ENCODE measurements around the gene FAM174B. TPM values are rescaled to one million over a fixed set of nuclear protein-coding genes. Genes with fewer than 3 reads are reported as not detected.

The FAM174B gene
- total RNA-seq, 4 donors from 2014 or later: 15.4 to 75.2 (median 18.3) TPM

- H3K27me3 ChIP-seq: no peaks in the 10 kb centered on the region
- no peaks in the 10 kb centered on the region for H3K9me3 ChIP-seq
- no peak for DNase-seq
- in situ Hi-C loops (cut with MboI; ENCODE audit: low pct_ligation_motif_present in 1 of 4, low pct_unique_long_range_greater_than_20kb in 1 of 4, low sequenced_read_pairs in 3 of 4): no loop called here
- 92 to 95% methylated on average over 5 of the region's 5 CpGs for WGBS, 2 donors (ENCODE audit: low coverage in 1 of 2)
- no peak overlapping the region for H3K4me3 ChIP-seq
- no peaks in the 10 kb centered on the region for H3K36me3 ChIP-seq
- intact Hi-C loops (cut with DNase I; ENCODE audit: low total_unique reads): no loop called here
- no peaks in the 10 kb centered on the region for H3K4me1 ChIP-seq
- TF ChIP-seq POLR2A (IDR thresholded peaks at IDR 0.05): no peak
- TF ChIP-seq CTCF (IDR thresholded peaks at IDR 0.05): no peak
- no peak for TF ChIP-seq POLR2AphosphoS5 (IDR thresholded peaks at IDR 0.05)
- TF ChIP-seq EP300 (IDR thresholded peaks at IDR 0.05; ENCODE audit: low read depth): no peak
- H3K27ac ChIP-seq: no peak overlapping the region
Observed at GRCh38 chr15:92596623-92597022, 59.0 kb downstream of the FAM174B start.

GRCh38 chr15:92595506-92596381, 59.8 kb downstream of the FAM174B start:
- no peak for DNase-seq
- intact Hi-C loops (cut with DNase I; ENCODE audit: low total_unique reads) (no loop called here), in situ Hi-C loops (cut with MboI; ENCODE audit: low pct_ligation_motif_present in 1 of 4, low pct_unique_long_range_greater_than_20kb in 1 of 4, low sequenced_read_pairs in 3 of 4) (no loop called here)
- H3K27me3 ChIP-seq: no peaks in the 10 kb centered on the region
- H3K9me3 ChIP-seq: no peaks in the 10 kb centered on the region
- no peaks in the 10 kb centered on the region for H3K4me1 ChIP-seq
- H3K4me3 ChIP-seq: no peak overlapping the region
- no peaks in the 10 kb centered on the region for H3K36me3 ChIP-seq
- TF ChIP-seq CTCF (IDR thresholded peaks at IDR 0.05) (no peak), POLR2A (IDR thresholded peaks at IDR 0.05) (no peak), POLR2AphosphoS5 (IDR thresholded peaks at IDR 0.05) (no peak), EP300 (IDR thresholded peaks at IDR 0.05; ENCODE audit: low read depth) (no peak)
- 89 to 96% methylated on average over 12 to 19 of the region's 19 CpGs for WGBS, 2 donors (ENCODE audit: low coverage in 1 of 2)
- no peak overlapping the region for H3K27ac ChIP-seq

- Histone ChIP-seq H3K27me3 (no peaks in the 10 kb centered on the region), H3K36me3 (no peaks in the 10 kb centered on the region), H3K9me3 (no peaks in the 10 kb centered on the region), H3K4me1 (no peaks in the 10 kb centered on the region), H3K27ac (no peak overlapping the region), H3K4me3 (no peak overlapping the region)
- 71 to 76% methylated on average over 5 of the region's 5 CpGs for WGBS, 2 donors (ENCODE audit: low coverage in 1 of 2)
- DNase-seq: no peak
- intact Hi-C loops (cut with DNase I; ENCODE audit: low total_unique reads) (no loop called here), in situ Hi-C loops (cut with MboI; ENCODE audit: low pct_ligation_motif_present in 1 of 4, low pct_unique_long_range_greater_than_20kb in 1 of 4, low sequenced_read_pairs in 3 of 4) (no loop called here)
- TF ChIP-seq POLR2A (IDR thresholded peaks at IDR 0.05): no peak
- no peak for TF ChIP-seq POLR2AphosphoS5 (IDR thresholded peaks at IDR 0.05)
- no peak for TF ChIP-seq CTCF (IDR thresholded peaks at IDR 0.05)
Observed at GRCh38 chr15:92591275-92591674, 64.3 kb downstream of the FAM174B start.

- H3K9me3 ChIP-seq: no peaks in the 10 kb centered on the region
- no peaks in the 10 kb centered on the region for H3K27me3 ChIP-seq
- no peak overlapping the region for H3K4me3 ChIP-seq
- no peaks in the 10 kb centered on the region for H3K36me3 ChIP-seq
- WGBS, 2 donors (ENCODE audit: low coverage in 1 of 2): 85% methylated on average over 6 of the region's 6 CpGs; no CpG with 5 or more reads in 1 of the 2 donors
- intact Hi-C loops (cut with DNase I; ENCODE audit: low total_unique reads) (no loop called here), in situ Hi-C loops (cut with MboI; ENCODE audit: low pct_ligation_motif_present in 1 of 4, low pct_unique_long_range_greater_than_20kb in 1 of 4, low sequenced_read_pairs in 3 of 4) (no loop called here)
- DNase-seq: no peak
- TF ChIP-seq POLR2AphosphoS5 (IDR thresholded peaks at IDR 0.05) (no peak), CTCF (IDR thresholded peaks at IDR 0.05) (no peak), EP300 (IDR thresholded peaks at IDR 0.05; ENCODE audit: low read depth) (no peak), POLR2A (IDR thresholded peaks at IDR 0.05) (no peak)
- H3K27ac ChIP-seq: no peak overlapping the region
- H3K4me1 ChIP-seq: no peaks in the 10 kb centered on the region
Observed at GRCh38 chr15:92586966-92587365, 68.6 kb downstream of the FAM174B start.
